ENCODE measurements around the gene SMC1A.
"Not testable (repeated sequence)": the region's sequence is repeated elsewhere in the genome, so short reads cannot be mapped to it uniquely, and the experiment has no call there.

Gene SMC1A

DNA sequence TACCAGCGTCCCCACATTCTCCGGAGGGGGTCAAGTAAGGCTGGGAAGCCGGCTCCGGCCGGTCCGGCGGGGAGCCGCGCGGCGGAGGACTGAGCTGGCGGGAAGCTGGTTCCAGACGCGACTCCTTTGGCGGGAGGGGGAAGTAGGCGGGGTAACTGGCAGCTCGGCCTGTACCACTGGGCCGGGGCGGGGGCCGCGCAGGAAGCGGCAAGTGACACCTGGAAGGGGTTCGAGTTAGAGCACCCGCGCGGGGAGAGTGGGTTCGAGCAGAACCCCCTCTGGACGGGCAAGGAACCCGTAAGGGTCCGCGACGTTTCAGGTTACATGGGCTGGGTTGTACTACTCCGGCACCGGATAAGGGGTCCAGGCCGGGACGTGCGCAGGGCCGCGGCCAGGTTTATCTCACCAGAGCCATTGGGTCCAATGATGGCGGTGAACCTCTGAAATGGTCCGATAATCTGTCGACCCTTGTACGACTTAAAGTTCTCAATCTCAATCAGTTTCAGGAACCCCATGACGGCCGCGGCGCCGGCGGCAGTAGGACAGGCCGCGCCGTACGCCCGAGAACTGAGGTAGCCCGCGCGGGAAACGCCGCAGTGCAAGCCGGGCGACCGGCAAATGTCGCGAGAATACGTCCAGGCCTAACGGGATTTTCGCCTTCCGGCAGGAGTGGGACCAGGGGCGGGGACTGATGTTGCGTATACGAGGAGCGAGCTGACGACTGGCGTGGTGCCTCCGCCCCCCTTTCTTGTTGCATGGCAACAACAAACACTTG is at the start of gene SMC1A:
SMC1A (minus strand) TSS at position 569 of the 775 bp plus-strand sequence; CDS start at position 515, 54 bp downstream.
- TF ChIP-seq, protein P1, sequence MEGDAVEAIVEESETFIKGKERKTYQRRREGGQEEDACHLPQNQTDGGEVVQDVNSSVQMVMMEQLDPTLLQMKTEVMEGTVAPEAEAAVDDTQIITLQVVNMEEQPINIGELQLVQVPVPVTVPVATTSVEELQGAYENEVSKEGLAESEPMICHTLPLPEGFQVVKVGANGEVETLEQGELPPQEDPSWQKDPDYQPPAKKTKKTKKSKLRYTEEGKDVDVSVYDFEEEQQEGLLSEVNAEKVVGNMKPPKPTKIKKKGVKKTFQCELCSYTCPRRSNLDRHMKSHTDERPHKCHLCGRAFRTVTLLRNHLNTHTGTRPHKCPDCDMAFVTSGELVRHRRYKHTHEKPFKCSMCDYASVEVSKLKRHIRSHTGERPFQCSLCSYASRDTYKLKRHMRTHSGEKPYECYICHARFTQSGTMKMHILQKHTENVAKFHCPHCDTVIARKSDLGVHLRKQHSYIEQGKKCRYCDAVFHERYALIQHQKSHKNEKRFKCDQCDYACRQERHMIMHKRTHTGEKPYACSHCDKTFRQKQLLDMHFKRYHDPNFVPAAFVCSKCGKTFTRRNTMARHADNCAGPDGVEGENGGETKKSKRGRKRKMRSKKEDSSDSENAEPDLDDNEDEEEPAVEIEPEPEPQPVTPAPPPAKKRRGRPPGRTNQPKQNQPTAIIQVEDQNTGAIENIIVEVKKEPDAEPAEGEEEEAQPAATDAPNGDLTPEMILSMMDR (IDR thresholded peaks at IDR 0.05; ENCODE audit: borderline replicate concordance, control extremely low read depth, extremely low read depth, insufficient read depth, missing control alignments): no peak
- in situ Hi-C loops (cut with MboI; ENCODE audit: low sequenced_read_pairs, unreplicated experiment): no loop called here
- peak; percentile 97 for DNase-seq (ENCODE audit: low spot score)

DNA sequence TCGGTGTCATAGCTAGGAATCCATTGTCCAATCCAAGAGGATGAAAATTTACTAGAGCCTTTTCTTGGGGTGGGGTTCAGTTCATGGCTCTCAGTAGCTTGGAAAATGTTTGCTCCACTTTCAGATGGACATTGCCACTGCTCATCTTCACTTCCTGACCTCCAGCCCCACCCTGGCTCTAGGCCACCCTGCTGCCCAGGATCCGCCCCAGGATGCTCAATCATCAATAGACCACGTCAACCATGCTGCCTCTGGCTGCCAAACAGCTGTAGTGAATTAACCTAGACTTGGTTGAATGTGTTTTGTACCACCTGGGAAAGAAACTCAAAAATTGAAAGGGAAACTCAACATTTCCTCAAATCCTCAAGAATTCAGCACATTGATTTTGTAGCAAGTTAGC is 48.9 kb upstream of the SMC1A start:
- TF ChIP-seq, protein P1 (IDR thresholded peaks at IDR 0.05; ENCODE audit: borderline replicate concordance, control extremely low read depth, extremely low read depth, insufficient read depth, missing control alignments): no peak
- DNase-seq (ENCODE audit: low spot score): no peak
- in situ Hi-C loops (cut with MboI; ENCODE audit: low sequenced_read_pairs, unreplicated experiment): no loop called here

- in situ Hi-C loops (cut with MboI; ENCODE audit: low sequenced_read_pairs, unreplicated experiment); DNase-seq (ENCODE audit: low spot score): not testable (repeated sequence)
These were observed 46.2 kb upstream of the SMC1A start for GRCh38 chrX:53468659-53469058.

DNA sequence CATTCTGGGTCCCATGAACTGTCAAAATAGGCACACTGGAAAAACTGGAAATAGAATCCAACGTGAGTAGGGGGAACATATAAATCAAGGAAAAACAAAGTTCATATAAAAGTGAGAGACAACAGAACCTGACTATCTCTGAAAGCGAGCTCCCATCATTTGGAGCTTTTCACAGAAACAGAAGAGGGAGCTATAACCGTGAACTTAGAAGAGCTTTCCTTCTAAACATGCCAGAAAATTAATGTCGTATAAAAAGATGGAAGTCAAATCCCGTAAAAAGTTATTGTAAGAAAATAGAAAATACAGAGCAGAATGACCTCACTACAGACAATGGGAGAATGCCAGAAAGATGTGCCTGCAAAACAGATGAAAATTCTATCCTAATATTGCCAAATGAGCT is 35.6 kb upstream of the SMC1A start:
- TF ChIP-seq, protein P1 (IDR thresholded peaks at IDR 0.05; ENCODE audit: borderline replicate concordance, control extremely low read depth, extremely low read depth, insufficient read depth, missing control alignments): no peak
- in situ Hi-C loops (cut with MboI; ENCODE audit: low sequenced_read_pairs, unreplicated experiment): no loop called here
- no peak for DNase-seq (ENCODE audit: low spot score)

DNA sequence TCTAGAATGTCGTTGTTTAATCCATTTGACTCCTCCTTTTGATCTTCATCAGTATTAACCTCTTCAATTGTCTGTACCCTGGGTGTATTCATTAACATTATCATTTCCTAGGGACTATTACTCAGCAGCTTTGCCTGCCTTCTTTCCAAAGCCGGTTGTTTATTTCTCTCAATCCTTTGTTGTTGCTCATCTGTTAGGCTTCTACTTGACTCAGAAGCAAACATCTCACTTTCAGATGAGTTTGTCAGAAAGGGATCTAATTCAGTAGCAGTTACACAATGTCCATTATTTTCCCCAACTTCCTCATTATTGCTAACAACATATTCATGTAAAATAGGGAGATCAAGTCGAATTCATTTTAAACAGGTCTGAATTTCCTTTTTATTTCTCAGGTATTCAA is 33.8 kb upstream of the SMC1A start:
- DNase-seq (ENCODE audit: low spot score): no peak
- in situ Hi-C loops (cut with MboI; ENCODE audit: low sequenced_read_pairs, unreplicated experiment): no loop called here
- TF ChIP-seq, protein P1 (IDR thresholded peaks at IDR 0.05; ENCODE audit: borderline replicate concordance, control extremely low read depth, extremely low read depth, insufficient read depth, missing control alignments): no peak

GRCh38 chrX:53452812-53453211 is 30.4 kb upstream of the SMC1A start:
- no peak for DNase-seq (ENCODE audit: low spot score)
- TF ChIP-seq, protein P1 (IDR thresholded peaks at IDR 0.05; ENCODE audit: borderline replicate concordance, control extremely low read depth, extremely low read depth, insufficient read depth, missing control alignments): no peak
- in situ Hi-C loops (cut with MboI; ENCODE audit: low sequenced_read_pairs, unreplicated experiment): no loop called here

- no peak for DNase-seq (ENCODE audit: low spot score)
- in situ Hi-C loops (cut with MboI; ENCODE audit: low sequenced_read_pairs, unreplicated experiment): loop anchor here (5.0 kb wide), 1 partner anchor 137 kb away; no protein-coding TSS in a partner anchor
- TF ChIP-seq, protein P1 (IDR thresholded peaks at IDR 0.05; ENCODE audit: borderline replicate concordance, control extremely low read depth, extremely low read depth, insufficient read depth, missing control alignments): no peak
These were observed 27.2 kb upstream of the SMC1A start for GRCh38 chrX:53449632-53450031.
